Gastrocnemius medialis (tissue), 4 donors: Measurements from ENCODE around the gene ZNF536. TPM values are rescaled to one million over a fixed set of nuclear protein-coding genes. Genes with fewer than 3 reads are reported as not detected.

ENCODE experiments used
- ATAC-seq, 2 donors: fragments of 150-250 bp; one replicate each; pipeline ENCODE4 v1.9.1; 2016
- DNase-seq, 2 donors: peaks; one replicate each; pipeline ENCODE4 v3.0.0-alpha.2; 2019
- H3K27ac ChIP-seq, 4 donors: fragments of 200-600 bp; sonication (generic); 1 replicate in 1 of 4; 2 replicates in 3 of 4; pipeline ENCODE4 v1.5.1; 2016 to 2018; ENCODE audit warnings: mild to moderate bottlenecking in 2 of 4, moderate library complexity in 1 of 4
- H3K27me3 ChIP-seq, 3 donors: fragments of 200-600 bp; sonication (generic) in 2 of 3; 1 replicate in 1 of 3; 2 replicates in 2 of 3; pipeline versions ENCODE4 v1.5.1 to v1.6.0; 2016 to 2019; ENCODE audit warnings: mild to moderate bottlenecking in 1 of 3, moderate library complexity in 1 of 3
- H3K36me3 ChIP-seq, 2 donors: fragments of 200-600 bp; sonication (generic) in 1 of 2; one replicate each; pipeline ENCODE4 v1.5.1; 2017 to 2018
- H3K4me1 ChIP-seq, 2 donors: fragments of 200-600 bp; sonication (generic) in 1 of 2; one replicate each; pipeline ENCODE4 v1.5.1; 2016 to 2017; ENCODE audit warnings: mild to moderate bottlenecking in 2 of 2
- H3K4me3 ChIP-seq, 4 donors: fragments of 200-600 bp; sonication (generic) in 3 of 4; 1 replicate in 1 of 4; 2 replicates in 3 of 4; pipeline ENCODE4 v1.5.1; 2016 to 2019; ENCODE audit warnings: mild to moderate bottlenecking in 2 of 4
- H3K9me3 ChIP-seq, 3 donors: fragments of 200-600 bp; sonication (generic) in 2 of 3; 1 replicate in 1 of 3; 2 replicates in 2 of 3; pipeline ENCODE4 v1.5.1; 2016 to 2019
- POLR2A ChIP-seq, 2 donors: fragments of 450-650 bp; IDR thresholded peaks; one replicate each; pipeline ENCODE4 v1.6.1; 2017; ENCODE audit warnings: antibody characterized with exemption in 2 of 2, mild to moderate bottlenecking in 2 of 2, moderate library complexity in 2 of 2
- in situ Hi-C, 4 donors: fragments of 200-750 bp; cut with MboI; loops; one replicate each; pipeline versions ENCODE4 v1.15.0 to v1.8.0; 2017; ENCODE audit warnings: low sequenced_read_pairs in 4 of 4
- intact Hi-C: fragments of 100-400 bp; cut with DNase I; formaldehyde crosslinking; loops from one replicate; pipeline ENCODE4 v1.15.1; 2023; ENCODE audit warnings: low total_unique reads
- total RNA-seq, 4 donors: library from RNA; depleted of rRNA; stranded (reverse); fragments of >200 nt; gene quantifications; one replicate each; pipeline versions ENCODE4 v1.1.0 to v1.2.3, GENCODE V29; 2016
- TF ChIP-seq, protein P1 (sequence below), 5 experiments: fragments of 450-650 bp in 3 of 5; fragments of 200-600 bp in 2 of 5; sonication (generic) in 2 of 5; IDR thresholded peaks in 4 of 5; conservative IDR thresholded peaks in 1 of 5; 1 replicate in 4 of 5; 2 replicates in 1 of 5; pipeline ENCODE4 v1.5.1; 2016 to 2019; ENCODE audit warnings: antibody characterized with exemption in 5 of 5, mild to moderate bottlenecking in 3 of 5, moderate library complexity in 3 of 5

The ZNF536 gene
- total RNA-seq, 4 donors from 2014 or later: 0.12 to 0.44 (median 0.20) TPM; not detected in 1

DNA sequence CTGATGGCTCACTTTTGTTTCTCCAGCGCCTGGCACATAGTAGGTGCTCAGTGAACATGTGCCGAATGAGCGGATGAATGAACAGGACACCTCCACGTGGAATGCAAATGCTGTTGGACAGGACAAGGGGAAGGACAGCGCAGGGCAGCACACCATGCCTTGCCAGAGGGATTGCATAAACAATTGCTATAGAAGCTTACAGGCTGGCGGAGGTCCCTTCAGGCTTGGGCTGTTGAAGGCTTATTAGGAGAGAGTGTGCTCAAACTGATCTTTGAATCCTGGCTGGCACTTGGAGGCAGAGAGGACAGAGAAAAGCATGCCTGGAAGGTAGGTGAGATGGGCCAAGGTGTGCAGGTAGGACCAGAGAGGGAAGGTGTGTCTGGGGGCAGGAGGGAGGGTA lies 35.9 kb upstream of the ZNF536 start:
- DNase-seq (no peak), ATAC-seq (no peak)
- no peaks in the 10 kb centered on the region for H3K4me1 ChIP-seq
- intact Hi-C loops: no loop called here
- no peak for TF ChIP-seq POLR2A (IDR thresholded peaks at IDR 0.05)
- TF ChIP-seq, protein P1, sequence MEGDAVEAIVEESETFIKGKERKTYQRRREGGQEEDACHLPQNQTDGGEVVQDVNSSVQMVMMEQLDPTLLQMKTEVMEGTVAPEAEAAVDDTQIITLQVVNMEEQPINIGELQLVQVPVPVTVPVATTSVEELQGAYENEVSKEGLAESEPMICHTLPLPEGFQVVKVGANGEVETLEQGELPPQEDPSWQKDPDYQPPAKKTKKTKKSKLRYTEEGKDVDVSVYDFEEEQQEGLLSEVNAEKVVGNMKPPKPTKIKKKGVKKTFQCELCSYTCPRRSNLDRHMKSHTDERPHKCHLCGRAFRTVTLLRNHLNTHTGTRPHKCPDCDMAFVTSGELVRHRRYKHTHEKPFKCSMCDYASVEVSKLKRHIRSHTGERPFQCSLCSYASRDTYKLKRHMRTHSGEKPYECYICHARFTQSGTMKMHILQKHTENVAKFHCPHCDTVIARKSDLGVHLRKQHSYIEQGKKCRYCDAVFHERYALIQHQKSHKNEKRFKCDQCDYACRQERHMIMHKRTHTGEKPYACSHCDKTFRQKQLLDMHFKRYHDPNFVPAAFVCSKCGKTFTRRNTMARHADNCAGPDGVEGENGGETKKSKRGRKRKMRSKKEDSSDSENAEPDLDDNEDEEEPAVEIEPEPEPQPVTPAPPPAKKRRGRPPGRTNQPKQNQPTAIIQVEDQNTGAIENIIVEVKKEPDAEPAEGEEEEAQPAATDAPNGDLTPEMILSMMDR (IDR thresholded peaks at IDR 0.05 in 4 of 5, conservative IDR thresholded peaks at IDR 0.05 in 1 of 5): no peak
- no peaks in the 10 kb centered on the region for H3K9me3 ChIP-seq
- H3K27me3 ChIP-seq: no peaks in the 10 kb centered on the region
- H3K36me3 ChIP-seq: no peaks in the 10 kb centered on the region
- no peak overlapping the region for H3K27ac ChIP-seq
- in situ Hi-C loops: no loop called here
- no peak overlapping the region for H3K4me3 ChIP-seq

DNA sequence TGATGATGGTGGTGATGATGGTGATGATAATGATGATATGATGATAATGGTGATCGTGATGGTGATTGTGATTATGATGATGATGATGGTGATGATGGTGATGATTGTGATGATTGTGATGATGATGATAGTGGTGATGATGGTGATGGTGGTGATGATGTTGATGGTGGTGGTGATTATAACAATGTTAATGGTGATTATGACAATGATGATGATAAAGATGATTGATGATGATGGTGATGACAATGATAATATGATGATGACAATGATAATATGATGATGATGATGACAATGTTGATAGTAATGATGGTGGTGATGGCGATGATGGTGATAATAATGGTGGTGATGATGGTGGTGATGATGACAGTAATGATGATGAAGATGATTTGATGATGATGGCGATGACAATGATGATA lies 34.1 kb upstream of the ZNF536 start:
- TF ChIP-seq, protein P1 (IDR thresholded peaks at IDR 0.05 in 4 of 5, conservative IDR thresholded peaks at IDR 0.05 in 1 of 5): no peak
- no peak for TF ChIP-seq POLR2A (IDR thresholded peaks at IDR 0.05)
- in situ Hi-C loops (no loop called here), intact Hi-C loops (no loop called here)
- Histone ChIP-seq H3K4me1 (no peaks in the 10 kb centered on the region), H3K36me3 (no peaks in the 10 kb centered on the region), H3K27ac (no peak overlapping the region), H3K4me3 (no peak overlapping the region), H3K9me3 (no peaks in the 10 kb centered on the region), H3K27me3 (no peaks in the 10 kb centered on the region)
- ATAC-seq (no peak), DNase-seq (no peak)

DNA sequence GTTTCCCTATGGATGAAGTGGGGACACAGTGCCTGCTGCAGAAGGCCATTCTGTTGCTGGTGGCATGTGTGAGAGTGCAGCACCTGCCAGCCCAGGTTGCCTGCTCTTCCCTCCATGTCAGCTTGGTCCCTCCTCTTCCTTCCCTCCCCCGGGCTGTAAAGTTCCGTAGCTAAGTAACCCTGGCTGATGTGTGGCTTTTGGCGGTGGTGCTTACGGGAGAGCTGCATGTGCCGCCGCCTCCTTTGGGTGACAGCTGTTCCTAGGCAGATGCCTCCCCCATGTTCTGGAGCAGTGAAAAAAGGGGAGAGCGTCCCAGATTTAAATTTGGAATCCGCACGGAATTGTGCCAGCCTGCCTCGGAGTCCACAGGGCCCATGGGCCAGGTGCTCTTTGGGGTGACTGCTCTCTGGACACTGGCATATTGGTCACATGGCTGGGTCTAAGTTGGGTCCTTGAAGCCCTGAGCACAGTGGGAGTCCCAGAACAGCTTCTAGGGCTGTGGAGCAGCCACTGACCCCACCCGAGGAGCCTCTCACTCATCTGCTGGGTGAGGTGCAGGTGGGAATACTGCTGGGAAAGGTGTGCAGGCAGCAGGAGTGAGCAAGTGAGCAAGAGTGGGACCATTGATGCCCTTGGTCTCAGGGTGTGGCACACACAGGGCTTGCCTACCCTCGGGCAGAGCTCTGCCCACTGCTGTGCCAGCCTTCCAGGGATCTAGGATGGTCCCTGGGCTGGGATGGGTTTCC lies 33.1 kb upstream of the ZNF536 start:
- H3K9me3 ChIP-seq: no peaks in the 10 kb centered on the region
- in situ Hi-C loops (no loop called here), intact Hi-C loops (no loop called here)
- no peak overlapping the region for H3K4me3 ChIP-seq
- ATAC-seq: no peak
- H3K4me1 ChIP-seq: no peaks in the 10 kb centered on the region
- no peak overlapping the region for H3K27ac ChIP-seq
- no peaks in the 10 kb centered on the region for H3K27me3 ChIP-seq
- H3K36me3 ChIP-seq: no peaks in the 10 kb centered on the region
- DNase-seq: no peak
- TF ChIP-seq, protein P1 (IDR thresholded peaks at IDR 0.05 in 4 of 5, conservative IDR thresholded peaks at IDR 0.05 in 1 of 5): no peak
- no peak for TF ChIP-seq POLR2A (IDR thresholded peaks at IDR 0.05)

DNA sequence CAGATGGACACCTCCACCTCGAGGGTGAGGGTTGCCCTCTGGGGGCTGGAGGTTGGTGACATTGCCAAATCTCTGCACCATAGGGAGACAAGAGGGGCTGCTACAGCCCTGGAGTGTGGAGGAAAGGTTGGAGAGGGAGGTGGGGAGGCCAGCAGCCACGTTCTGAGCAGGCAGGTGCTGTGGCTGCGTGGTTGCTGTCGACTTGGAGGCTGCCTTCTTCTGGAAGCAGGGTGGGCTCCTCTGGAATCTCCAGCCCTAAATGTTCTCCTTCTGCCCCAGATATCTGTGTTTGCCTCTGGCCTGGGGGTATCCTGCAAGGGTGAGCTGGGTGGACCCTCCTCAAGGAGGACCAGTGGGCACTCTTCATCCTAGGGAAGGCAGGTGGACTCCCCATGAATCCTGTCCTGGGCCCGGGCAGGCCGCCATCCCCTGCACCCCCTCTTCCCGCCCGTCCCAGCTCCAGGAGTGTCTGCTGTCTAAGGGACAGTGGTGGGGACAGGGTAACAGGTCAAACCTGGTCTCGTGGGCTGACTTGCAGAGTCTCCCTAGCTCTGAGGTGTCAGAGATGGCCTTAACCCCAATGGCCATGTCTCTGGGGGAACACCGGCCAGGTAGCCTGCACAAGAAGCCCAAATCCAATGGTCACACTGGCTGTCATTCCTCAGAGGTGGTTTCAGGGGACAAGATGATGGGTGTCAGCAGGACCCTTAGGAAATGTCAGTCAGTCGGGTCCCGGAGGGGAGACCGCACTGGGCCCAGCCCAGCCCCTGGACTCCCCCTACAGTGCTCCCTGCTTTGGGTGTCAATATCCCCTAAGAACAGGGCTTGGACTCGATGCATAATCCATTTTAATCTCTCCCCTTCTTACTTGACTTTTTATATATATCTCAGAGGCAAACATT lies 32.3 kb upstream of the ZNF536 start:
- Histone ChIP-seq H3K9me3 (no peaks in the 10 kb centered on the region), H3K27me3 (no peaks in the 10 kb centered on the region), H3K4me1 (no peaks in the 10 kb centered on the region), H3K4me3 (no peak overlapping the region), H3K36me3 (no peaks in the 10 kb centered on the region), H3K27ac (no peak overlapping the region)
- no peak for ATAC-seq
- intact Hi-C loops: no loop called here
- in situ Hi-C loops: no loop called here
- no peak for DNase-seq
- TF ChIP-seq POLR2A (IDR thresholded peaks at IDR 0.05): no peak
- TF ChIP-seq, protein P1 (IDR thresholded peaks at IDR 0.05 in 4 of 5, conservative IDR thresholded peaks at IDR 0.05 in 1 of 5): no peak
